Ishikawa (cell line): ENCODE measurements around the gene XXYLT1.

ENCODE experiments used
- CREB1 ChIP-seq: IDR thresholded peaks from 2 replicates; pipeline ENCODE4 v1.6.1; 2012; ENCODE audit warnings: low read depth
- EP300 ChIP-seq: IDR thresholded peaks from 2 replicates; pipeline ENCODE4 v1.6.1; 2012; ENCODE audit warnings: borderline replicate concordance
- NFIC ChIP-seq: IDR thresholded peaks from 2 replicates; pipeline ENCODE4 v1.6.1; 2012
- RAD21 ChIP-seq: IDR thresholded peaks from 2 replicates; pipeline ENCODE4 v1.6.1; 2012; ENCODE audit warnings: low read depth
- TAF1 ChIP-seq: IDR thresholded peaks from 2 replicates; pipeline ENCODE4 v1.6.1; 2012; ENCODE audit warnings: low read depth, mild to moderate bottlenecking
- TEAD4 ChIP-seq: IDR thresholded peaks from 2 replicates; pipeline ENCODE4 v1.6.1; 2012
- YY1 ChIP-seq: IDR thresholded peaks from 2 replicates; pipeline ENCODE4 v1.6.1; 2012; ENCODE audit warnings: low read depth
- ZBTB7A ChIP-seq: IDR thresholded peaks from 2 replicates; pipeline ENCODE4 v1.6.1; 2012; ENCODE audit warnings: low read depth
- TF ChIP-seq, protein P1 (sequence below): IDR thresholded peaks from 2 replicates; pipeline ENCODE4 v1.6.1; 2012
- TF ChIP-seq, protein P2 (sequence below): IDR thresholded peaks from 2 replicates; pipeline ENCODE4 v1.6.1; 2012

DNA sequence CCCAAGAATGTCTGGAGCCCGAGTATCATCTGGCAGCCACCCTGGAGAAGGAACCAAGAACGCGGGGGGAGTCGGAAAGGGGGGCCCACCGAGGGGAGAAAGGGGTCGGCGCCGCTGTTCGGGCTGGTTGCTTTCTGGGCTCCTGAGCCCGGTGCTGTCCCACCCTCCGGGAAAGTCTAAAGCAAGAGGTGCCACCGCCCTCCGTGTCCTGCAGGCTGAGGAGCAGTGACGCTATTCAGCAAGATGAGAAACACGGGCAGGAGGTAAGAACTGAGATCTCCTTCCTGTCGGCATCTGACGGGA is 234.8 kb downstream of the XXYLT1 start:
- TF ChIP-seq EP300 = no peak
- TF ChIP-seq TAF1 = no peak
- TF ChIP-seq, protein P1, sequence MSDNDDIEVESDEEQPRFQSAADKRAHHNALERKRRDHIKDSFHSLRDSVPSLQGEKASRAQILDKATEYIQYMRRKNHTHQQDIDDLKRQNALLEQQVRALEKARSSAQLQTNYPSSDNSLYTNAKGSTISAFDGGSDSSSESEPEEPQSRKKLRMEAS = no peak
- TF ChIP-seq NFIC = no peak
- no peak for TF ChIP-seq RAD21
- no peak for TF ChIP-seq TEAD4
- TF ChIP-seq CREB1 = no peak
- no peak for TF ChIP-seq YY1
- no peak for TF ChIP-seq ZBTB7A
- TF ChIP-seq, protein P2, sequence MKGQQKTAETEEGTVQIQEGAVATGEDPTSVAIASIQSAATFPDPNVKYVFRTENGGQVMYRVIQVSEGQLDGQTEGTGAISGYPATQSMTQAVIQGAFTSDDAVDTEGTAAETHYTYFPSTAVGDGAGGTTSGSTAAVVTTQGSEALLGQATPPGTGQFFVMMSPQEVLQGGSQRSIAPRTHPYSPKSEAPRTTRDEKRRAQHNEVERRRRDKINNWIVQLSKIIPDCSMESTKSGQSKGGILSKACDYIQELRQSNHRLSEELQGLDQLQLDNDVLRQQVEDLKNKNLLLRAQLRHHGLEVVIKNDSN = no peak
